Measurements from ENCODE around the gene CRB3. TPM values are rescaled to one million over a fixed set of nuclear protein-coding genes. Genes with fewer than 3 reads are reported as not detected.
"Not testable (repeated sequence)": the region's sequence is repeated elsewhere in the genome, so short reads cannot be mapped to it uniquely, and the experiment has no call there.

Gene CRB3
- total RNA-seq, 1 experiment from 2014 or later, result not detected

DNA sequence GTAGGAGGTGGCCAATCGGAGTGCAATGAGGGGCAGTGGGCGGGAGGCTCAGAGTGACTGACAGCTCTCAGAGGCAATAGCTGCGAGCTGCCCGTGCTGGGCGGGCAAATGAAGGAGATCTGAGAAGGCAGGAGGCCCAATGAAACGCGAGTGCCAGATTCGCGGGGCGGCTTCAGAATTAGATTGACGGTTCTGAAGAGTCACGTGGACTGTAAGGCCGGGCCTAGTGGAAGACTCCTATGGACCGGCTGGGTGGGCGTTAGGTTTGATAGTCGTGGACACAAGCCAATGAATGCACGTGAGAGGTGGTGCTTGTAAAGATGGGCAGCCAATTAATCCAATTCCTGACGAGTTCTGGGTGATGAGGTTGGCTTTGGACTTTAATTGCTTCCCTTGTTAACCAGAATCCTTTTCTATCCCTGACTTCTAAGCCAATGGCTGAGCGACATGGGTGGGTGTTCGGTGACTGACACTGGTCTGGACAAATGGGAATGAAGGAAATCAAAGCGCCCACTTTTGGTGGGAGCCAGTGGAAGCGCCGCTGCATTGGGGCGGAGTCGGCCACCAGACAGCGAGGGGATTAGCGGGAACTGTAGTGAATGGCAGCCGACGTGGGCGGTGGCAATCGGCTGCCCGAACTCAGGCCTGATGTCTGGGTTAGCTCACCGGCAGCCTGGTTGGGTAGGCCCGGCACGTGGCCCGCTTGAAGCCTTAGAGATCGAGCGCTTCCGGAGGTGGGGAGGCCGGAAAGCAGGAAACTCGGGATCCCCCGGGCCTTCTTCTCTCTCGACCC lies 38.9 kb upstream of the CRB3 start:
- Histone ChIP-seq H3K4me1 (ENCODE audit: insufficient read depth, low read length, poor library complexity, severe bottlenecking) (peaks cover 14% of the 10 kb centered on the region), H3K36me3 (ENCODE audit: insufficient read depth, low read length, poor library complexity, severe bottlenecking) (peaks cover 28% of the 10 kb centered on the region), H3K27ac (ENCODE audit: low read depth, low read length, poor library complexity, severe bottlenecking) (peak overlapping the region; percentile 86), H3K27me3 (replicated peaks; ENCODE audit: insufficient read depth, low read depth, low read length, poor library complexity) (no peaks in the 10 kb centered on the region), H3K9me3 (ENCODE audit: low read depth, low read length, poor library complexity, severe bottlenecking) (no peaks in the 10 kb centered on the region), H3K4me3 (ENCODE audit: low read depth, low read length, poor library complexity, severe bottlenecking) (peak overlapping the region; percentile 99)
- peak; percentile 100 for DNase-seq (ENCODE audit: low spot score)
- POLR2A ChIA-PET (ENCODE audit: low non-redundant PET), result interaction anchor here (0.6 kb wide), 1 partner anchor 11 kb away, joined by 3 read pairs; no protein-coding TSS in a partner anchor
- TF ChIP-seq, protein P1, sequence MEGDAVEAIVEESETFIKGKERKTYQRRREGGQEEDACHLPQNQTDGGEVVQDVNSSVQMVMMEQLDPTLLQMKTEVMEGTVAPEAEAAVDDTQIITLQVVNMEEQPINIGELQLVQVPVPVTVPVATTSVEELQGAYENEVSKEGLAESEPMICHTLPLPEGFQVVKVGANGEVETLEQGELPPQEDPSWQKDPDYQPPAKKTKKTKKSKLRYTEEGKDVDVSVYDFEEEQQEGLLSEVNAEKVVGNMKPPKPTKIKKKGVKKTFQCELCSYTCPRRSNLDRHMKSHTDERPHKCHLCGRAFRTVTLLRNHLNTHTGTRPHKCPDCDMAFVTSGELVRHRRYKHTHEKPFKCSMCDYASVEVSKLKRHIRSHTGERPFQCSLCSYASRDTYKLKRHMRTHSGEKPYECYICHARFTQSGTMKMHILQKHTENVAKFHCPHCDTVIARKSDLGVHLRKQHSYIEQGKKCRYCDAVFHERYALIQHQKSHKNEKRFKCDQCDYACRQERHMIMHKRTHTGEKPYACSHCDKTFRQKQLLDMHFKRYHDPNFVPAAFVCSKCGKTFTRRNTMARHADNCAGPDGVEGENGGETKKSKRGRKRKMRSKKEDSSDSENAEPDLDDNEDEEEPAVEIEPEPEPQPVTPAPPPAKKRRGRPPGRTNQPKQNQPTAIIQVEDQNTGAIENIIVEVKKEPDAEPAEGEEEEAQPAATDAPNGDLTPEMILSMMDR (conservative IDR thresholded peaks at IDR 0.05; ENCODE audit: low read depth, low read length), result no peak
- TF ChIP-seq EZH2 (IDR thresholded peaks at IDR 0.05; ENCODE audit: borderline replicate concordance, low read depth, low read length, poor library complexity, severe bottlenecking), result no peak
- CTCF ChIA-PET, result interaction anchor here (0.6 kb wide), 1 partner anchor 92 kb away, joined by 3 read pairs; no protein-coding TSS in a partner anchor
- BruUV-seq (replicated peaks), result no TSS peak
- intact Hi-C loops (cut with micrococcal nuclease; ENCODE audit: unreplicated experiment), result loop anchor here (5.0 kb wide), 1 partner anchor 53 kb away; the partner anchor contains the start of gene ALKBH7

DNA sequence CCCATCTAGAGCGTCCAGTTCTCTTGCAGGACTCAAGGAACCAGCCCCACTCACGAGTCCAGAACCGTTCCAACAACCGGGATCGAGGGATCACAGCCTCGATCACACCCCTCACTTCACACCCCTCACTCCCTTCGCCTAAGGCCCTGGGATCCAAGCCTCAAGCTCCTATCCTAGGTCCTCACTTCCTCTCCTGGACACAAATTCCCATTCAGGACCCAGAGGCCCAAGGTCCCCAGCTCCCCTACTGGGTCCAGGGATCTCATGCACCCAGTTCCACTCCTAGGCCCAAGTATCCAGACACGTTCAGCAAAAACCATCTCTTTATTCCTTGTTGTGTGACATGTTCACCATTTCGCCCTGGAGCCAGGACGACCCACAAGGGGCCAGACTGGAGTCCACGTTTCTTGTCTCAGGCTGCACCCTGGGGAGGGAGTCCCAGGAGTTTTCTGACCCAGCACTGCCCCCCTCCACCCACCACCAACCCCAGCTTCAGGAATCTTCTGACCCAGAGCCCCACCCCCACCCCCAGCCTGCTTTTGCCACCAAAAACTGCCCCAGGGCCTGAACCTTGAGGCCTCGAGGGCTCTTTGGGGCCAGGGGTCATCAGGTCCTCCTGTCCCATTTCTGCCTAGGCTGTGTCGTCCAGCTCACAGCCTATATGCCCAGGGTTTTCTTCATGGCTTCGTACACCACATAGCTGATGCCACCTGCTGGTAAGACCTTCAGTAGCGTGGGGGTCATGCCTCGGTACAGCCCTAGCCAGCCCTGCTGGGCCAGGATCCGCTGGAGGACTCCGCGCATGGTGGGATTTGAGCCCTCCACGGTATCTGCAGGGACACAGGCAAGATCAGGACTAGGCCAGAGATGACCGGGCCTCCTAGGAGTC lies 38.1 kb upstream of the CRB3 start:
- ChIA-PET CTCF (no interaction called here), POLR2A (ENCODE audit: low non-redundant PET) (no interaction called here)
- no peaks in the 10 kb centered on the region for H3K27me3 ChIP-seq (replicated peaks; ENCODE audit: insufficient read depth, low read depth, low read length, poor library complexity)
- DNase-seq (ENCODE audit: low spot score), result no peak
- H3K27ac ChIP-seq (ENCODE audit: low read depth, low read length, poor library complexity, severe bottlenecking), result peak overlapping the region; percentile 73
- H3K36me3 ChIP-seq (ENCODE audit: insufficient read depth, low read length, poor library complexity, severe bottlenecking), result peaks cover 19% of the 10 kb centered on the region
- TF ChIP-seq, protein P1 (conservative IDR thresholded peaks at IDR 0.05; ENCODE audit: low read depth, low read length), result peak; percentile 30; the same call in 1 of the 2 replicates
- no peak for TF ChIP-seq EZH2 (IDR thresholded peaks at IDR 0.05; ENCODE audit: borderline replicate concordance, low read depth, low read length, poor library complexity, severe bottlenecking)
- no TSS peak for BruUV-seq (replicated peaks)
- H3K4me1 ChIP-seq (ENCODE audit: insufficient read depth, low read length, poor library complexity, severe bottlenecking), result peaks cover 14% of the 10 kb centered on the region
- no peak overlapping the region for H3K4me3 ChIP-seq (ENCODE audit: low read depth, low read length, poor library complexity, severe bottlenecking)
- intact Hi-C loops (cut with micrococcal nuclease; ENCODE audit: unreplicated experiment), result no loop called here
- H3K9me3 ChIP-seq (ENCODE audit: low read depth, low read length, poor library complexity, severe bottlenecking), result no peaks in the 10 kb centered on the region

DNA sequence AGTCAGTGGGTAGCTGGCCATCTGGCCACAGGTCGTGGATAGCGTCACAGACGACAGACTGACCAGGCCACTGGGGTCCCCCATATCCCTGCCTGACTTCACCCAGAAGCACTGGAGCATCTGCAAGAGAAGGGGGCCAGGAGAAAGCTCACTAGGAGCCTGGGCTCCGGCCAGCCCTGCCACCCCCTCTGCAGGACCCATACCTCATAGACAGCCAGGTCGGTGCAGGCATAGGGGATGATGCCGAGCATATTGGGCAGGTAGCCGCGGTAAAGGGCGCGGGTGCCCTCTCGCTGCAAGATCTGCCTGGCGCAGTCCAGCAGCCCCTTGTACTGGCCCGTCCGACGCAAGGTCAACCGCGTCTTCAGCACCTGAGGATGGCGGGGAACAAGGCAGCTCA lies 36.9 kb upstream of the CRB3 start:
- intact Hi-C loops (cut with micrococcal nuclease; ENCODE audit: unreplicated experiment), result no loop called here
- POLR2A ChIA-PET (ENCODE audit: low non-redundant PET), result no interaction called here
- H3K36me3 ChIP-seq (ENCODE audit: insufficient read depth, low read length, poor library complexity, severe bottlenecking), result peaks cover 8% of the 10 kb centered on the region
- BruUV-seq (replicated peaks), result no TSS peak
- CTCF ChIA-PET, result no interaction called here
- no peaks in the 10 kb centered on the region for H3K27me3 ChIP-seq (replicated peaks; ENCODE audit: insufficient read depth, low read depth, low read length, poor library complexity)
- no peaks in the 10 kb centered on the region for H3K9me3 ChIP-seq (ENCODE audit: low read depth, low read length, poor library complexity, severe bottlenecking)
- TF ChIP-seq, protein P1 (conservative IDR thresholded peaks at IDR 0.05; ENCODE audit: low read depth, low read length), result no peak
- no peak for TF ChIP-seq EZH2 (IDR thresholded peaks at IDR 0.05; ENCODE audit: borderline replicate concordance, low read depth, low read length, poor library complexity, severe bottlenecking)
- no peak overlapping the region for H3K4me3 ChIP-seq (ENCODE audit: low read depth, low read length, poor library complexity, severe bottlenecking)
- no peak for DNase-seq (ENCODE audit: low spot score)
- H3K4me1 ChIP-seq (ENCODE audit: insufficient read depth, low read length, poor library complexity, severe bottlenecking), result peaks cover 13% of the 10 kb centered on the region
- no peak overlapping the region for H3K27ac ChIP-seq (ENCODE audit: low read depth, low read length, poor library complexity, severe bottlenecking)

DNA sequence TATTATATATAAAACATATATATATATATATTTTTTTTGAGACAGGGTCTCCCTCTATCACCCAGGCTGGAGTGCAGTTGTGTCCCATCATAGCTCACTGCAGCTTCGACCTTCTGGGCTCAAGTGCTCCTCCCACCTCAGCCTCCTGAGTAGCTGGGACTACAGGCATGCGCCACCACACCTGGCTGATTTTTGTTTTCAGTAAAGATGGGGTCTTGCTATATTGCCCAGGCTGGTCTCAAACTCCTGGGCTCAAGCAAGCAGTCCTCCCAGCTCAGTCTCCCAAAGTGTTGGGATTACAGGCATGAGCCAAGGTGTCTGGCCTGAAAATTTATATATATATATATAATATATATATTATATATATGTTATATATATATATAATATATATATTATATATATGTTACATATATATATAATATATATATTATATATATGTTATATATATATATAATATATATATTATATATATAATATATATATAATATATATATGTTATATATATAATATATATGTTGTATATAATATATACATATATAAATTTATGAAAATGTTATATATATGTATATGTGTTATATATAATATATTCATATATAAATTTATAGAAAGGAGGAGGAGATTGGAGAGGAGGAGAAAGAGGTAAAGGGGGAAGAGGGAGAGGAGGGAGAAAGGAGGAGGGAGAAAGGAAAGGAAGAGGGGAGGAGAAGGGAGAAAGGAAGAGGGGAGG lies 35.2 kb upstream of the CRB3 start:
- intact Hi-C loops (cut with micrococcal nuclease; ENCODE audit: unreplicated experiment), result not testable (repeated sequence)

More for the DNA sequence above, 35.2 kb upstream of the CRB3 start:
- POLR2A ChIA-PET (ENCODE audit: low non-redundant PET); CTCF ChIA-PET; H3K27ac ChIP-seq (ENCODE audit: low read depth, low read length, poor library complexity, severe bottlenecking); DNase-seq (ENCODE audit: low spot score); H3K9me3 ChIP-seq (ENCODE audit: low read depth, low read length, poor library complexity, severe bottlenecking); H3K36me3 ChIP-seq (ENCODE audit: insufficient read depth, low read length, poor library complexity, severe bottlenecking); BruUV-seq (replicated peaks); H3K4me1 ChIP-seq (ENCODE audit: insufficient read depth, low read length, poor library complexity, severe bottlenecking); H3K4me3 ChIP-seq (ENCODE audit: low read depth, low read length, poor library complexity, severe bottlenecking); H3K27me3 ChIP-seq (replicated peaks; ENCODE audit: insufficient read depth, low read depth, low read length, poor library complexity): not testable (repeated sequence)

All from A673 (cell line).